ENCODE measurements around the gene RNF144A. TPM values are rescaled to one million over a fixed set of nuclear protein-coding genes. Genes with fewer than 3 reads are reported as not detected.

The RNF144A gene
- polyA plus RNA-seq, 1 of the 3 experiments (the other 2 are of a cell fraction): 15.6 TPM

GRCh38 chr2:7070483-7070882, 153.3 kb downstream of the RNF144A start (continued):
- TF ChIP-seq MEF2A (IDR thresholded peaks at IDR 0.05; ENCODE audit: borderline replicate concordance, low read depth) (no peak), IRF3 (IDR thresholded peaks at IDR 0.05; ENCODE audit: low read depth, low read length) (no peak), FOXJ3 (CRISPR knock-in tag; IDR thresholded peaks at IDR 0.05) (peak; percentile 98), FOSL2 (IDR thresholded peaks at IDR 0.05; ENCODE audit: borderline replicate concordance, low read depth) (no peak), RAD21 (IDR thresholded peaks at IDR 0.05; ENCODE audit: low read length) (no peak; the same call in 1 of the 2 replicates), REST (IDR thresholded peaks at IDR 0.05; ENCODE audit: low read depth, low read length) (no peak), YY1 (IDR thresholded peaks at IDR 0.05; ENCODE audit: low read depth) (no peak), CHD2 (IDR thresholded peaks at IDR 0.05; ENCODE audit: low read length, partially characterized antibody) (peak; percentile 91)
- TF ChIP-seq, protein P1, sequence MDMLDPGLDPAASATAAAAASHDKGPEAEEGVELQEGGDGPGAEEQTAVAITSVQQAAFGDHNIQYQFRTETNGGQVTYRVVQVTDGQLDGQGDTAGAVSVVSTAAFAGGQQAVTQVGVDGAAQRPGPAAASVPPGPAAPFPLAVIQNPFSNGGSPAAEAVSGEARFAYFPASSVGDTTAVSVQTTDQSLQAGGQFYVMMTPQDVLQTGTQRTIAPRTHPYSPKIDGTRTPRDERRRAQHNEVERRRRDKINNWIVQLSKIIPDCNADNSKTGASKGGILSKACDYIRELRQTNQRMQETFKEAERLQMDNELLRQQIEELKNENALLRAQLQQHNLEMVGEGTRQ (IDR thresholded peaks at IDR 0.05; ENCODE audit: borderline replicate concordance, low read depth, low read length): no peak

GRCh38 chr2:7071154-7071553, 153.9 kb downstream of the RNF144A start:
- H3K79me2 ChIP-seq (ENCODE audit: insufficient read depth): no peaks in the 10 kb centered on the region
- H3K36me3 ChIP-seq (replicated peaks in 1 of 2; ENCODE audit: control insufficient read depth in 1 of 2, insufficient read depth in 2 of 2, low read length in 1 of 2): no peaks in the 10 kb centered on the region
- ChIA-PET CTCF (interaction anchor here (1.2 to 6.3 kb wide), 7 partner anchors 9 to 356 kb away, joined by 3 to 37 read pairs (median 9); no protein-coding TSS in a partner anchor), POLR2A (interaction anchor here (1.0 kb wide), 1 partner anchor 9 kb away, joined by 6 read pairs; no protein-coding TSS in a partner anchor)
- no peak overlapping the region for H3K4me3 ChIP-seq (ENCODE audit: low read depth in 2 of 2, low read length in 1 of 2)
- no peaks in the 10 kb centered on the region for H3K27me3 ChIP-seq (ENCODE audit: insufficient read depth)
- peaks cover 0 to 47% of the 10 kb centered on the region in 2 experiments; a peak in 2 of 4 replicates for H3K4me1 ChIP-seq (ENCODE audit: control insufficient read depth in 1 of 2, insufficient read depth in 2 of 2, low read depth in 1 of 2, low read length in 1 of 2)
- no peaks in the 10 kb centered on the region for H3K9me2 ChIP-seq
- no peaks in the 10 kb centered on the region for H3K9me3 ChIP-seq
- H3K4me2 ChIP-seq: no peak overlapping the region
- TF ChIP-seq RAD21 (IDR thresholded peaks at IDR 0.05; ENCODE audit: low read length) (no peak), ZBTB33 (IDR thresholded peaks at IDR 0.05; ENCODE audit: borderline replicate concordance, low read depth) (no peak), IRF3 (IDR thresholded peaks at IDR 0.05; ENCODE audit: low read depth, low read length) (no peak)
- no peak overlapping the region for H2AFZ ChIP-seq (ENCODE audit: low read depth)
- H3K27ac ChIP-seq (ENCODE audit: low read depth in 2 of 2, low read length in 1 of 2): peak overlapping the region in 1 of 2 experiments; percentile 64; a peak in 2 of 4 replicates
- no peak for DNase-seq
- no peaks in the 10 kb centered on the region for H3F3A ChIP-seq (replicated peaks; ENCODE audit: insufficient read depth)
- no peaks in the 10 kb centered on the region for H4K20me1 ChIP-seq (ENCODE audit: insufficient read depth)
- H3K9ac ChIP-seq: no peak overlapping the region
- 89% methylated on average over 6 of the region's 6 CpGs for WGBS (ENCODE audit: low lambda C conversion rate)
